Measurements from ENCODE around the gene RUNX3.

RUNX3 gene

DNA sequence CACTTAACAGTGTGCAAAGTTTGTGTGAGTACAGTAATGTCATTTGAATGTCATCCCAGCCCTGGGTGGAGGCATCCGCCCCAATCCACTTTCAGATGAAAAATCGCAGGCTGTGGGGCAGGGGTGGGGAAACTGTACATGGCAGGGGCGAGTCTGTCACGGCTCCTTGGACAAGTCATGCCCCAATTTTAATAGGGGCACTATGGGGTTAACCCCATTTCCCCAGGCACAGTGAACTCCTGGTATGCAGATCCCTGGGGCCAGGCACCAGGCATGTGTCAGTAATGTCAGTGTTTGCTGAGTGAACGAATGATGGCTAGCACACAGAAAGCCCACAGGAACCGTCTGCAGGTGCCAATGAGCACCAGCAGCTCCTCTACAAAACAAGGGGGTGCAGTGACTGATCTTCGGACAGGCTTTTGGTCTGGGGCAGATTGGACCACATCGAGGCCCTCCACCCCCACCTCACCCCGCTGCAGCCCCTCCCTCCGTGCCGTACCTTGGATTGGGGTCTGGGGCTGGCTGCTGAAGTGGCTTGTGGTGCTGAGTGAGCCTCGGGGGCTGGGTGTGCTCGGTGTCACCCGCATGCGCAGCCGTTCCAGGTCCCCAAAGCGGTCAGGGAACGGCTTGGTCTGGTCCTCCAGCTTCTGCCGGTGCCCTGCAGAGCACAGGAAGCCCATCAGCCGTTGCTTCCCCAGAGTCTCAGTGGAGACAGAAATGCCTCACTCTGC lies 23.2 kb downstream of the RUNX3 start:
- H3K9me3 ChIP-seq (ENCODE audit: severe bottlenecking): no peaks in the 10 kb centered on the region
- DNase-seq: no peak
- H3K27ac ChIP-seq: no peak overlapping the region
- H3K27me3 ChIP-seq (ENCODE audit: insufficient read depth, low read depth, severe bottlenecking): no peaks in the 10 kb centered on the region
- TF ChIP-seq, protein P1, sequence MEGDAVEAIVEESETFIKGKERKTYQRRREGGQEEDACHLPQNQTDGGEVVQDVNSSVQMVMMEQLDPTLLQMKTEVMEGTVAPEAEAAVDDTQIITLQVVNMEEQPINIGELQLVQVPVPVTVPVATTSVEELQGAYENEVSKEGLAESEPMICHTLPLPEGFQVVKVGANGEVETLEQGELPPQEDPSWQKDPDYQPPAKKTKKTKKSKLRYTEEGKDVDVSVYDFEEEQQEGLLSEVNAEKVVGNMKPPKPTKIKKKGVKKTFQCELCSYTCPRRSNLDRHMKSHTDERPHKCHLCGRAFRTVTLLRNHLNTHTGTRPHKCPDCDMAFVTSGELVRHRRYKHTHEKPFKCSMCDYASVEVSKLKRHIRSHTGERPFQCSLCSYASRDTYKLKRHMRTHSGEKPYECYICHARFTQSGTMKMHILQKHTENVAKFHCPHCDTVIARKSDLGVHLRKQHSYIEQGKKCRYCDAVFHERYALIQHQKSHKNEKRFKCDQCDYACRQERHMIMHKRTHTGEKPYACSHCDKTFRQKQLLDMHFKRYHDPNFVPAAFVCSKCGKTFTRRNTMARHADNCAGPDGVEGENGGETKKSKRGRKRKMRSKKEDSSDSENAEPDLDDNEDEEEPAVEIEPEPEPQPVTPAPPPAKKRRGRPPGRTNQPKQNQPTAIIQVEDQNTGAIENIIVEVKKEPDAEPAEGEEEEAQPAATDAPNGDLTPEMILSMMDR (IDR thresholded peaks at IDR 0.05; ENCODE audit: low read depth, low read length): no peak
- H3K36me3 ChIP-seq: no peaks in the 10 kb centered on the region; the same call in 1 of the 2 replicates
- no peak overlapping the region for H3K4me3 ChIP-seq (ENCODE audit: low read depth, low read length)

GRCh38 chr1:24905979-24906720 lies 23.9 kb downstream of the RUNX3 start:
- Histone ChIP-seq H3K4me3 (ENCODE audit: low read depth, low read length) (no peak overlapping the region), H3K9me3 (ENCODE audit: severe bottlenecking) (no peaks in the 10 kb centered on the region), H3K27ac (no peak overlapping the region), H3K27me3 (ENCODE audit: insufficient read depth, low read depth, severe bottlenecking) (no peaks in the 10 kb centered on the region), H3K36me3 (no peaks in the 10 kb centered on the region; the same call in 1 of the 2 replicates)
- TF ChIP-seq, protein P1 (IDR thresholded peaks at IDR 0.05; ENCODE audit: low read depth, low read length): no peak
- no peak for DNase-seq

GRCh38 chr1:24905355-24905978 lies 24.6 kb downstream of the RUNX3 start:
- Histone ChIP-seq H3K27ac (no peak overlapping the region), H3K36me3 (no peaks in the 10 kb centered on the region; the same call in 1 of the 2 replicates), H3K27me3 (ENCODE audit: insufficient read depth, low read depth, severe bottlenecking) (no peaks in the 10 kb centered on the region), H3K9me3 (ENCODE audit: severe bottlenecking) (no peaks in the 10 kb centered on the region), H3K4me3 (ENCODE audit: low read depth, low read length) (no peak overlapping the region)
- DNase-seq: no peak
- TF ChIP-seq, protein P1 (IDR thresholded peaks at IDR 0.05; ENCODE audit: low read depth, low read length): no peak

DNA sequence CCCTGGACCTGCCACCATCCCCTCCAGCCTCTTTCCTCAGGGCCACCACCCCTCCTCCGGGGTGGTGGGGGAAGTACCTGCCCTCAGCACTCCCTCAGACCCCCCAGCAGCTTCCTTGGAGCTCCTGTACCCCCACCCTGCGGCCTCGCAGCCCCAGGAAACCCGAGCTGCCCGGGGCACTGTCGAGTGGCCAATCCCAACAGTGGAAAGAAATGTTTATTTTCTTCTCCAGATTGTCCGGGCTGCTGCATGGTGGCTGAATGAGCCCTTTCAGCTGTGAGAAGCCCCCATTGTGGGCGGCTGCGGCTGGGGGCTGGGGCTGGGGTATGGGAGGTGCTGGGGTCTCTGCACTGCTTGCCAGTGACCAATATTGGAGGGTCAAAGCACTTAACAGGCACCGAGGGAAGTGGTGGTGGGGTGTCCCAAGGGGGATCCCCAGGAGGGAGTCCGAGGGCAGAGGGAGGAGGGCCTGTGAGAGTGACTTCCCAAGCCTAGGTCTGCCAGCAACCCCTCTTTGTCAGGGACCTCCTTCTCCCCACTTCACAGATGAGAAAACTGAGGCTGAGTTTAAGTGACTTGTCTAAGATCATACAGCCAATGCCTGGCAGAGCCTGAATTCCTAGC lies 25.2 kb downstream of the RUNX3 start:
- Histone ChIP-seq H3K36me3 (no peaks in the 10 kb centered on the region; the same call in 1 of the 2 replicates), H3K9me3 (ENCODE audit: severe bottlenecking) (no peaks in the 10 kb centered on the region), H3K27me3 (ENCODE audit: insufficient read depth, low read depth, severe bottlenecking) (no peaks in the 10 kb centered on the region), H3K27ac (no peak overlapping the region), H3K4me3 (ENCODE audit: low read depth, low read length) (no peak overlapping the region)
- DNase-seq: no peak
- TF ChIP-seq, protein P1 (IDR thresholded peaks at IDR 0.05; ENCODE audit: low read depth, low read length): no peak

- no peak for DNase-seq
- Histone ChIP-seq H3K9me3 (ENCODE audit: severe bottlenecking) (no peaks in the 10 kb centered on the region), H3K4me3 (ENCODE audit: low read depth, low read length) (no peak overlapping the region), H3K36me3 (no peaks in the 10 kb centered on the region; the same call in 1 of the 2 replicates), H3K27ac (no peak overlapping the region), H3K27me3 (ENCODE audit: insufficient read depth, low read depth, severe bottlenecking) (no peaks in the 10 kb centered on the region)
- TF ChIP-seq, protein P1 (IDR thresholded peaks at IDR 0.05; ENCODE audit: low read depth, low read length): no peak
Measured at GRCh38 chr1:24903955-24904730, 25.9 kb downstream of the RUNX3 start.

Data from WERI-Rb-1 (cell line).